Osteocyte (in vitro differentiated cells): ENCODE measurements around the gene CHST14. TPM values are rescaled to one million over a fixed set of nuclear protein-coding genes. Genes with fewer than 3 reads are reported as not detected.

Experiments used
- DNase-seq: peaks from one replicate; pipeline ENCODE4 v3.0.0; 2021; ENCODE audit warnings: mixed read lengths; ENCODE audit not compliant: unreplicated experiment; ENCODE audit errors: extremely low spot score
- H3K27ac Mint-ChIP-seq: one replicate; pipeline ENCODE4 v1.8.0; 2021; ENCODE audit warnings: mild to moderate bottlenecking, mixed read lengths; ENCODE audit not compliant: unreplicated experiment
- H3K27me3 Mint-ChIP-seq: one replicate; pipeline ENCODE4 v1.8.0; 2021; ENCODE audit warnings: mixed read lengths; ENCODE audit not compliant: unreplicated experiment
- H3K36me3 Mint-ChIP-seq: one replicate; pipeline ENCODE4 v1.8.0; 2021; ENCODE audit warnings: mixed read lengths; ENCODE audit not compliant: unreplicated experiment
- H3K4me1 Mint-ChIP-seq: one replicate; pipeline ENCODE4 v1.8.0; 2021; ENCODE audit warnings: mixed read lengths; ENCODE audit not compliant: unreplicated experiment
- H3K4me3 Mint-ChIP-seq: one replicate; pipeline ENCODE4 v1.8.0; 2021; ENCODE audit warnings: mild to moderate bottlenecking, moderate library complexity, mixed read lengths; ENCODE audit not compliant: unreplicated experiment
- H3K9me3 Mint-ChIP-seq: one replicate; pipeline ENCODE4 v1.8.0; 2021; ENCODE audit warnings: mixed read lengths; ENCODE audit not compliant: unreplicated experiment
- CTCF ChIP-seq: fragments of 200-600 bp; sonication (generic); IDR thresholded peaks from 2 replicates; pipeline ENCODE4 v1.5.0; 2021; ENCODE audit warnings: antibody characterized with exemption, mild to moderate bottlenecking, moderate library complexity
- long read RNA-seq: library from polyadenylated mRNA; unstranded; transcript quantifications from one replicate; pipeline ENCODE4 v2.0.0, GENCODE V29; 2021
- total RNA-seq: library from RNA; stranded (reverse); gene quantifications from 2 replicates; pipeline ENCODE4 v1.2.1, GENCODE V29; 2021

The CHST14 gene
- total RNA-seq: 46.4 and 48.8 TPM in 2 replicates
- long read RNA-seq, transcript CHST14-201 (1 exons, 3,574 nt): major isoform, 10 of 10 reads
- long read RNA-seq, partial matches to known transcripts: 0 of 10 reads
- long read RNA-seq, other reads (novel, unspliced or antisense): 0 of 10 reads

GRCh38 chr15:40470423-40471104 is at the start of gene CHST14:
Gene CHST14 (plus strand): TSS chr15:40470984. CDS start chr15:40471214, 230 bp downstream.
- Mint-ChIP-seq H3K27me3 (no peaks in the 10 kb centered on the region), H3K9me3 (no peaks in the 10 kb centered on the region), H3K36me3 (peaks cover 9% of the 10 kb centered on the region), H3K4me3 (peak within 1 kb of the TSS; percentile 77), H3K4me1 (peaks cover 19% of the 10 kb centered on the region), H3K27ac (peak within 1 kb of the TSS; percentile 93)
- DNase-seq: no peak
- TF ChIP-seq CTCF: no peak

- Mint-ChIP-seq H3K4me3 (no peak overlapping the region), H3K27me3 (no peaks in the 10 kb centered on the region), H3K4me1 (peaks cover 12% of the 10 kb centered on the region), H3K27ac (no peak overlapping the region), H3K36me3 (peaks cover 9% of the 10 kb centered on the region), H3K9me3 (no peaks in the 10 kb centered on the region)
- DNase-seq: peak; percentile 90
- peak; percentile 89 for TF ChIP-seq CTCF
These were observed 49.3 kb upstream of the CHST14 start for GRCh38 chr15:40421246-40422157.

GRCh38 chr15:40424483-40425115 is 46.2 kb upstream of the CHST14 start:
- Mint-ChIP-seq H3K27ac (no peak overlapping the region), H3K27me3 (peaks cover 9% of the 10 kb centered on the region), H3K4me1 (peaks cover 12% of the 10 kb centered on the region), H3K36me3 (no peaks in the 10 kb centered on the region), H3K4me3 (no peak overlapping the region), H3K9me3 (no peaks in the 10 kb centered on the region)
- TF ChIP-seq CTCF: no peak
- no peak for DNase-seq

GRCh38 chr15:40425681-40426080 is 45.1 kb upstream of the CHST14 start:
- H3K4me3 Mint-ChIP-seq: no peak overlapping the region
- H3K27ac Mint-ChIP-seq: no peak overlapping the region
- no peak for DNase-seq
- H3K4me1 Mint-ChIP-seq: peaks cover 10% of the 10 kb centered on the region
- no peak for TF ChIP-seq CTCF
- H3K9me3 Mint-ChIP-seq: no peaks in the 10 kb centered on the region
- no peaks in the 10 kb centered on the region for H3K36me3 Mint-ChIP-seq
- peaks cover 19% of the 10 kb centered on the region for H3K27me3 Mint-ChIP-seq
